Brain pericyte (primary cell): Measurements from ENCODE around the gene KRTCAP2.

ENCODE experiments used
- DNase-seq: peaks from one replicate; pipeline ENCODE4 v3.0.0-alpha.2; 2012; ENCODE audit warnings: low read depth, low spot score

Gene KRTCAP2

GRCh38 chr1:155134322-155134721, 38.8 kb downstream of the KRTCAP2 start:
- no peak for DNase-seq

DNA sequence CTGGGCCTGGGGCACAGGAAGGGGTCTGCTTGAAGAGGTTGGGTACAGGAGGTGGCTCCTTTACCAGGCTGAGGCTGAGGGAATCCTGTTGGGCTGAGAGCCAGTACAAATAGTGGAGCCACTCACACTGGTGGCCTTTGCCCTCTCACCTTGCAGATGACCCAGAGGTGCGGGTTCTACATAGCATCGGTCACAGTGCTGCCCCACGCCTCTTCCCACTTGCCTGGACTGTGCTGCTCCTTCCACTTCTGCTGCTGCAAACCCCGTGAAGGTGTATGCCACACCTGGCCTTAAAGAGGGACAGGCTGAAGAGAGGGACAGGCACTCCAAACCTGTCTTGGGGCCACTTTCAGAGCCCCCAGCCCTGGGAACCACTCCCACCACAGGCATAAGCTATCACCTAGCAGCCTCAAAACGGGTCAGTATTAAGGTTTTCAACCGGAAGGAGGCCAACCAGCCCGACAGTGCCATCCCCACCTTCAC, 39.3 kb downstream of the KRTCAP2 start:
- no peak for DNase-seq

DNA sequence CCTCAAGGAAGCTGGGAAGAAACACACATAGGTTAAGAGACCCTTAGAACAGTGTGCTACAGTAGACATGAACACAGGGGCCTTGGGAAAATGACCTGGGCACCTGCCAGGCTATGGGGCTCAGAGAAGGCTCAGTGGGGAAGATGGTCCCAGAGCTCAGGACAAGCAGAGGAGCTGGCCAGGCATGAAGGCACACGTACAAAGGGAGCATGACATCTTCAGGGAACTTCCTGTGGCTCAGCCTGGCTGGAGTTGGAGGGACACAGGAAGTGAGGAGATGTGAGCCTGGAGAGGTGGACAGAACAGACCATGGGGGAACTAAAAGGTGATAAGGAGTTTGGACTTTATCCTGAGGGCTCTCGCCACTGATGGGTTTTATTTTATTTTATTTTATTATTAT, 41.2 kb downstream of the KRTCAP2 start:
- DNase-seq: no peak

GRCh38 chr1:155131285-155131684, 41.8 kb downstream of the KRTCAP2 start:
- no peak for DNase-seq

DNA sequence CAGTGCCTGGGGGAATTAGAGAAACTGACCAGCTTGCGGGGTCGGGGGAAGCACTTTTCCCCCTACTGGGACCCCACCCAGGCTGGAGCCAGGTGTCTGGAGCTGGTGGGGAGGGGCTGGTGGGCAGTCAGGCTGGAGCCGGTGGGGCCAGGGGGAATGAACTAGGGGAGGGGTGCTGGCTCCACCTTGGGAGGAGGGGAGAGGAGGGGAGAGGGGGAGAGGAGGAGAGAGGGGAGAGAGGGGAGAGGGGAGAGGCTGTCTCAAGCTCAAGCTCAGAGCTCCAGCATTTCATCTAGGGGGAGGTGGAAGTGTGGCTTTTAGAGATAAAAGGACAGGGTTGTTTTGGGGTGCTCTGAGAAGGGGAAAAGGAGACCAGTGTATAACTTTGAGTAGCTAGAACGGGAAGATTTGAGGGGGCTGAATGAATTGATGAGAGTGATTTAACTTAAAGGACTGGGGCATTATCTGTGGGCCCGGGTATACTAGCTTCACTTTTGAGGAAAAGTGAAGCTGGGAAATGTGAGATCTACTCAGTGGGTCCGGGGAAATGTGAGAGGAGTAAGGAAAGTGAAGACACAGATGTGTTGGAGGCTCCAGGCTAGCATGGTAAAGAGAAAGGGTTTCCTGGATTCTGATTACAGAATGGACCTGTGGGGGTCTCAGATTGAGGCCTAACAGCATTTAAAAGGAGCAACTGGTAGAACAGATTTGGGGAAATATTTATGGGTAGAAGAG, 42.7 kb downstream of the KRTCAP2 start:
- DNase-seq: no peak

- no peak for DNase-seq
Measured at GRCh38 chr1:155128755-155129473, 44.2 kb downstream of the KRTCAP2 start.

GRCh38 chr1:155127967-155128754, 44.9 kb downstream of the KRTCAP2 start:
- DNase-seq: no peak

DNA sequence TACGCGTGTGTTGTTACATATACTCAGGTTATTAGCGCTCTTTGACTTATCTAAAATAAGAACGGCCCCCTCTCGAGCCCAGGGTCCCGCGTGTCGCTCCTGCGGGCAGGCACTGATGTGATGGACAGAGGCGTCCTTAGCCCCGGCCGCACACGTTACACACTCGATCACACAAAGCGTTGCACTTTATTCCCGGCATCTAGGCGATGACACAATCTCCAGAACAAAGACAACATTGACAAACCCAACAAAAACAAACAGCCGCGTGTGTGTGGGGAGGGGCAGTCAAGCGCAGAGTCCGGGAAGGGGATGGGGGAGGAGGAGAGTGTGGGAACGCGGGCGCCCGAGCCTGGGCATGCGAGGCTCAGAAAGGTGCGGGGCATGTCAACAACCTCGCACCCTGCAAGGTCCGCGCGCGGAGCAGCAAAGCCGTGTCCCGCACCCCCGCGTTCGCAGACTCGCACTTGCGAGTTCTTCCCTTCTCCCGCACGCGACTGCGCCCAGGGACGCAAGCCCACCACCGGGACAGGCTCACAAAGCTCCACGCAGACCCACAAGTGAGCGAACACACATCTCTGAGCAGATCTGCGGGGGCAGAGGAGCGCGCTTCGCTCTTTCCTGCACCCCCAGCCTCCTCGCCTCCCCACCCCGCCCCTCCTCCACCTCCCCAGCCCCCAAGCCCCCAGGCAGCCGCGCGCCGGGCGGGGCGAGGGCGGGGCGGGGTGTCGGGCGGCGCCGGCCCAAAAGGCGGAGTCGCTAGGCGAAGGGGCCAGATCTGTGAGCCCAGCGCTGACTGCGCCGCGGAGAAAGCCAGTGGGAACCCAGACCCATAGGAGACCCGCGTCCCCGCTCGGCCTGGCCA, 45.8 kb downstream of the KRTCAP2 start, which contains the start of gene EFNA1:
Gene EFNA1 (plus strand): TSS at position 772 of the 862 bp plus-strand sequence. CDS start 102 bp downstream, outside the sequence.
- DNase-seq: peak; percentile 42

- DNase-seq: peak; percentile 53
Measured at GRCh38 chr1:155126556-155127104, 46.5 kb downstream of the KRTCAP2 start.

- DNase-seq: peak; percentile 15
Measured at GRCh38 chr1:155125946-155126555, 47.1 kb downstream of the KRTCAP2 start.

GRCh38 chr1:155125511-155125945, 47.6 kb downstream of the KRTCAP2 start:
- DNase-seq: no peak

GRCh38 chr1:155124503-155125463, 48.3 kb downstream of the KRTCAP2 start:
- DNase-seq: no peak

GRCh38 chr1:155123801-155124200, 49.3 kb downstream of the KRTCAP2 start:
- no peak for DNase-seq

DNA sequence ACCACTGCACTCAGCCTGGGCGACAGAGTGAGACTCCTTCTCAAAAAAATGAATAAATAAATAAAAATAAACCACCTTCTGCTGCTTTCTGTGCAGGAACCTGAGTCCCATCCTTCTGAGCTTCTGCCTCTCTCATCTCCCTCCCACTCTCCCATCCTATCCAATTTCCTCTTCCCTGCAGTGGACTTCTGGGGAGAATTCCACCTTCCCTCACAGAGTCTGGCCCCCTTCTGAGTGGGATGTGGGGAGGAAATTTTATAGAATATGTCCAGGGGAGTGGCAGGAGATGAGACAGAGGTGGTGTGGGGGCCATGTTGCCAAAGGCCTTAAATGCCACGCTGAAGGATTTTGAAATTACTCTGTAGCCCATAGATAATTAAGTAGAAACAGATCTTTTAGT, 50.8 kb downstream of the KRTCAP2 start:
- no peak for DNase-seq

DNA sequence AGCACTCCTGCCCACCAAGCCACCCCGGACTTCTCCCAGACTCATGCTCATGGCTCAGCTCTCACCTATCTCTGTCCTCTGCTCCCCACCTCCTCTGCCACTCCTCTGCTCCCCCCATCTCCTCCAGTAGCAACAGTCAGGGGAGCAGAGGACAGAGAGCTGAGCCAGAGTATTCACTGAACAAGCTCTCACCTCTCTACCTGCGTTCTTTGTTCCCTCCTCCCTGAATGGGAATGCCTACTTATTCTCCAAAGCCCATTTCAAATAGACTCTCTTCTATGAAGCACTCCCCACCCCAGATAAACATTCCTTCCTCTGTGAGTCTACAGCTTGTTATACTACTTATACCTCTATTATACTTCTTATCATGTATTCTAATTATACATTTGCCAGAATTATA, 51.9 kb downstream of the KRTCAP2 start:
- DNase-seq: no peak

DNA sequence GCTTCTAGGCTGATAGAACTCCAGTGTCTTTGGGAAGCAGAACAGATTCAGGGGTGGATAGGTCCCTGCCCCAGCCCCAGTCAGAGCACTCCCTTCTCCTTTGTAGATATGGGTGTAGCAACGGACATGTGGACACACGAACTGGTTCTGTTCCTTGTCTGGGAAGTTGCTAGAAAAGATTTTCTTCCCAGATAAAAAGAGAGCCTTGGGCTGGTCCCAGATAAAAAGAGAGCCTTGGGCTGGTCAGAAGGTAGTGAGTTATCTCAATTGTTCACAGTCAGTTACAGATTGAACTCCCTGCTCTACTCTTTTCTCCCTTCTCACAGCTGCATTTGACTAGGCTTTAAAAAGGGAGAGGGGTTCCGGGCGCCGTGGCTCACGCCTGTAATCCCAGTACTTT, 52.9 kb downstream of the KRTCAP2 start:
- no peak for DNase-seq
